ENCODE measurements around the gene OXA1L.
"Not testable (repeated sequence)": the region's sequence is repeated elsewhere in the genome, so short reads cannot be mapped to it uniquely, and the experiment has no call there.

DNA sequence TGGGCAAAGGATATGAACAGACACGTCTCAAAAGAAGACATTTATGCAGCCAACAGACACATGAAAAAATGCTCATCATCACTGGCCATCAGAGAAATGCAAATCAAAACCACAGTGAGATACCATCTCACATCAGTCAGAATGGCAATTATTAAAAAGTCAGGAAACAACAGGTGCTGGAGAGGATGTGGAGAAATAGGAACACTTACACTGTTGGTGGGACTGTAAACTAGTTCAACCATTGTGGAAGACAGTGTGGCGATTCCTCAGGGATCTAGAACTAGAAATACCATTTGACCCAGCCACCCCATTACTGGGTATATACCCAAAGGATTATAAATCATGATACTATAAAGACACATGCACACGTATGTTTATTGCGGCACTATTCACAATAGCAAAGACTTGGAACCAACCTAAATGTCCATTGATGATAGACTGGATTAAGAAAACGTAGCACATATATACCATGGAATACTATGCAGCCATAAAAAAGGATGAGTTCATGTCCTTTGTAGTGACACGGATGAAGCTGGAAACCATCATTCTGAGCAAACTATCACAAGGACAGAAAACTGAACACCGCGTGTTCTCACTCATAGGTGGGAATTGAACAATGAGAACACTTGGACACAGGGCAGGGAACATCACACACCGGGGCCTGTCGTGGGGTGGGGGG lies 8.4 kb upstream of the OXA1L start:
- TF ChIP-seq, protein P1, sequence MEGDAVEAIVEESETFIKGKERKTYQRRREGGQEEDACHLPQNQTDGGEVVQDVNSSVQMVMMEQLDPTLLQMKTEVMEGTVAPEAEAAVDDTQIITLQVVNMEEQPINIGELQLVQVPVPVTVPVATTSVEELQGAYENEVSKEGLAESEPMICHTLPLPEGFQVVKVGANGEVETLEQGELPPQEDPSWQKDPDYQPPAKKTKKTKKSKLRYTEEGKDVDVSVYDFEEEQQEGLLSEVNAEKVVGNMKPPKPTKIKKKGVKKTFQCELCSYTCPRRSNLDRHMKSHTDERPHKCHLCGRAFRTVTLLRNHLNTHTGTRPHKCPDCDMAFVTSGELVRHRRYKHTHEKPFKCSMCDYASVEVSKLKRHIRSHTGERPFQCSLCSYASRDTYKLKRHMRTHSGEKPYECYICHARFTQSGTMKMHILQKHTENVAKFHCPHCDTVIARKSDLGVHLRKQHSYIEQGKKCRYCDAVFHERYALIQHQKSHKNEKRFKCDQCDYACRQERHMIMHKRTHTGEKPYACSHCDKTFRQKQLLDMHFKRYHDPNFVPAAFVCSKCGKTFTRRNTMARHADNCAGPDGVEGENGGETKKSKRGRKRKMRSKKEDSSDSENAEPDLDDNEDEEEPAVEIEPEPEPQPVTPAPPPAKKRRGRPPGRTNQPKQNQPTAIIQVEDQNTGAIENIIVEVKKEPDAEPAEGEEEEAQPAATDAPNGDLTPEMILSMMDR (conservative IDR thresholded peaks at IDR 0.05), result not testable (repeated sequence)
- TF ChIP-seq ZFX (IDR thresholded peaks at IDR 0.05), result not testable (repeated sequence)
